Breast epithelium (tissue), 4 donors: ENCODE data around the gene COL4A4. TPM values are rescaled to one million over a fixed set of nuclear protein-coding genes. Genes with fewer than 3 reads are reported as not detected.

ENCODE experiments used
- DNase-seq, 2 donors: peaks; one replicate each; pipeline ENCODE4 v3.0.0-alpha.2; 2019; ENCODE audit warnings: low spot score in 2 of 2
- H3K27ac ChIP-seq, 2 donors: fragments of 200-600 bp; sonication (generic) in 1 of 2; one replicate each; pipeline ENCODE4 v1.5.1; 2016 to 2019; ENCODE audit warnings: mild to moderate bottlenecking in 1 of 2
- H3K27me3 ChIP-seq, 2 donors: fragments of 200-600 bp; sonication (generic) in 1 of 2; one replicate each; pipeline versions ENCODE4 v1.5.1 to v1.6.0; 2017 to 2019; ENCODE audit warnings: control low read depth in 1 of 2, mild to moderate bottlenecking in 1 of 2
- H3K36me3 ChIP-seq: fragments of 200-600 bp; one replicate; pipeline ENCODE4 v1.5.1; 2019
- H3K4me1 ChIP-seq, 2 donors: fragments of 200-600 bp; sonication (generic); one replicate each; pipeline ENCODE4 v1.5.1; 2016 to 2019; ENCODE audit warnings: control low read depth in 1 of 2
- H3K4me3 ChIP-seq, 3 donors: fragments of 200-600 bp; sonication (generic); 1 replicate in 2 of 3; 2 replicates in 1 of 3; pipeline ENCODE4 v1.5.1; 2016 to 2019; ENCODE audit warnings: mild to moderate bottlenecking in 3 of 3, moderate library complexity in 2 of 3
- H3K9me3 ChIP-seq, 2 donors: fragments of 200-600 bp; sonication (generic) in 1 of 2; one replicate each; pipeline ENCODE4 v1.5.1; 2016 to 2019; ENCODE audit warnings: control low read depth in 1 of 2
- POLR2A ChIP-seq: fragments of 450-650 bp; IDR thresholded peaks from one replicate; pipeline ENCODE4 v1.6.1; 2016; ENCODE audit warnings: antibody characterized with exemption, mild to moderate bottlenecking, moderate library complexity
- POLR2AphosphoS5 ChIP-seq, 3 donors: sonication (generic); formaldehyde crosslinking; IDR thresholded peaks; one replicate each; pipeline ENCODE4 v1.6.1; 2017; ENCODE audit warnings: antibody characterized with exemption in 3 of 3
- intact Hi-C: fragments of 100-400 bp; cut with DNase I; formaldehyde crosslinking; loops from one replicate; pipeline ENCODE4 v1.15.1; 2023; ENCODE audit warnings: low total_unique reads
- total RNA-seq, 3 donors: library from RNA; depleted of rRNA; stranded (reverse); fragments of >200 nt; gene quantifications; one replicate each; pipeline ENCODE4 v1.1.0, GENCODE V29; 2016
- TF ChIP-seq, protein P1 (sequence below), 3 donors: fragments of 450-650 bp; IDR thresholded peaks; one replicate each; pipeline ENCODE4 v1.5.1; 2016 to 2017; ENCODE audit warnings: antibody characterized with exemption in 3 of 3, mild to moderate bottlenecking in 3 of 3, moderate library complexity in 3 of 3

COL4A4 gene
- total RNA-seq, 3 donors from 2014 or later, result 1.2 to 3.8 (median 1.6) TPM

GRCh38 chr2:227143895-227144294 is 20.1 kb downstream of the COL4A4 start:
- intact Hi-C loops, result loop anchor here (5.0 kb wide), 1 partner anchor 737 kb away; no protein-coding TSS in a partner anchor
- Histone ChIP-seq H3K27ac (no peak overlapping the region), H3K4me1 (no peaks in the 10 kb centered on the region), H3K36me3 (no peaks in the 10 kb centered on the region), H3K27me3 (no peaks in the 10 kb centered on the region), H3K9me3 (no peaks in the 10 kb centered on the region), H3K4me3 (no peak overlapping the region)
- no peak for DNase-seq
- TF ChIP-seq POLR2AphosphoS5 (IDR thresholded peaks at IDR 0.05), result no peak
- no peak for TF ChIP-seq POLR2A
- TF ChIP-seq, protein P1, sequence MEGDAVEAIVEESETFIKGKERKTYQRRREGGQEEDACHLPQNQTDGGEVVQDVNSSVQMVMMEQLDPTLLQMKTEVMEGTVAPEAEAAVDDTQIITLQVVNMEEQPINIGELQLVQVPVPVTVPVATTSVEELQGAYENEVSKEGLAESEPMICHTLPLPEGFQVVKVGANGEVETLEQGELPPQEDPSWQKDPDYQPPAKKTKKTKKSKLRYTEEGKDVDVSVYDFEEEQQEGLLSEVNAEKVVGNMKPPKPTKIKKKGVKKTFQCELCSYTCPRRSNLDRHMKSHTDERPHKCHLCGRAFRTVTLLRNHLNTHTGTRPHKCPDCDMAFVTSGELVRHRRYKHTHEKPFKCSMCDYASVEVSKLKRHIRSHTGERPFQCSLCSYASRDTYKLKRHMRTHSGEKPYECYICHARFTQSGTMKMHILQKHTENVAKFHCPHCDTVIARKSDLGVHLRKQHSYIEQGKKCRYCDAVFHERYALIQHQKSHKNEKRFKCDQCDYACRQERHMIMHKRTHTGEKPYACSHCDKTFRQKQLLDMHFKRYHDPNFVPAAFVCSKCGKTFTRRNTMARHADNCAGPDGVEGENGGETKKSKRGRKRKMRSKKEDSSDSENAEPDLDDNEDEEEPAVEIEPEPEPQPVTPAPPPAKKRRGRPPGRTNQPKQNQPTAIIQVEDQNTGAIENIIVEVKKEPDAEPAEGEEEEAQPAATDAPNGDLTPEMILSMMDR (IDR thresholded peaks at IDR 0.05), result no peak

GRCh38 chr2:227141301-227141700 is 22.7 kb downstream of the COL4A4 start:
- intact Hi-C loops, result loop anchor here (5.0 kb wide), 1 partner anchor 734 kb away; no protein-coding TSS in a partner anchor
- DNase-seq, result no peak
- H3K27me3 ChIP-seq, result no peaks in the 10 kb centered on the region

DNA sequence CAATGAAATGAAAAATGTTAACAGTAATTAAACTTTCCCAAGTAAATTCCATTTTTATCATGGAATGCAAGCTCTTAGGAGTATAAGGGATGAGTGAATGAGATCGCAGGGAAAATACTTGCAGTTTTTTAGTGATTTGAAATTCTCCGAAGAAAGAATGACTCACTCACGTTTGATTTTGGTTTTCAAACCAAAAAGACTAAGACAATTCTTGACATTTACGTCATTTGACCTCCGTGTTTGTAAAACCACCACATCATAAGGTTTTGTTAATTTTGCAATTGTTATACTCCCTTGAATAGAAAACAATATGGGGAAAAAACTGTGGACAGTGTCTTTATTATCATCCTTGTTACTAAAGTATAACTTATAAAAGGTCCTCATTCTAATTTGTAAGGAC is 29.4 kb downstream of the COL4A4 start:
- intact Hi-C loops, result no loop called here
- no peak for TF ChIP-seq POLR2AphosphoS5 (IDR thresholded peaks at IDR 0.05)
- TF ChIP-seq POLR2A, result no peak
- TF ChIP-seq, protein P1 (IDR thresholded peaks at IDR 0.05), result no peak
- H3K36me3 ChIP-seq, result no peaks in the 10 kb centered on the region
- no peak overlapping the region for H3K27ac ChIP-seq
- H3K4me1 ChIP-seq, result no peaks in the 10 kb centered on the region
- H3K9me3 ChIP-seq, result no peaks in the 10 kb centered on the region
- H3K27me3 ChIP-seq, result no peaks in the 10 kb centered on the region
- no peak for DNase-seq
- no peak overlapping the region for H3K4me3 ChIP-seq

More at GRCh38 chr2:227141301-227141700, 22.7 kb downstream of the COL4A4 start:
- no peaks in the 10 kb centered on the region for H3K36me3 ChIP-seq
- H3K4me1 ChIP-seq, result no peaks in the 10 kb centered on the region
- H3K27ac ChIP-seq, result no peak overlapping the region
- TF ChIP-seq, protein P1 (IDR thresholded peaks at IDR 0.05), result no peak
- TF ChIP-seq POLR2AphosphoS5 (IDR thresholded peaks at IDR 0.05), result no peak
- TF ChIP-seq POLR2A, result no peak
- H3K4me3 ChIP-seq, result no peak overlapping the region
- H3K9me3 ChIP-seq, result no peaks in the 10 kb centered on the region

GRCh38 chr2:227132986-227133385 is 31.0 kb downstream of the COL4A4 start:
- H3K27me3 ChIP-seq, result no peaks in the 10 kb centered on the region
- intact Hi-C loops, result no loop called here
- H3K9me3 ChIP-seq, result no peaks in the 10 kb centered on the region
- no peaks in the 10 kb centered on the region for H3K36me3 ChIP-seq
- no peak overlapping the region for H3K4me3 ChIP-seq
- no peak overlapping the region for H3K27ac ChIP-seq
- H3K4me1 ChIP-seq, result no peaks in the 10 kb centered on the region
- TF ChIP-seq POLR2A (no peak), POLR2AphosphoS5 (IDR thresholded peaks at IDR 0.05) (no peak)
- TF ChIP-seq, protein P1 (IDR thresholded peaks at IDR 0.05), result no peak
- no peak for DNase-seq

GRCh38 chr2:227130636-227131035 is 33.4 kb downstream of the COL4A4 start:
- Histone ChIP-seq H3K9me3 (no peaks in the 10 kb centered on the region), H3K27ac (no peak overlapping the region), H3K27me3 (no peaks in the 10 kb centered on the region), H3K4me3 (no peak overlapping the region), H3K4me1 (no peaks in the 10 kb centered on the region), H3K36me3 (no peaks in the 10 kb centered on the region)
- TF ChIP-seq POLR2AphosphoS5 (IDR thresholded peaks at IDR 0.05), result no peak
- TF ChIP-seq, protein P1 (IDR thresholded peaks at IDR 0.05), result no peak
- TF ChIP-seq POLR2A, result no peak
- no peak for DNase-seq
- intact Hi-C loops, result no loop called here
